HG03442 (cell line): ENCODE data around the gene LRCH1.

Experiments
- ATAC-seq: cut with Tn5 transposase; IDR thresholded peaks from one replicate; pipeline ENCODE4 v1.9.1; 2021; ENCODE audit warnings: mild to moderate bottlenecking, moderate library complexity; ENCODE audit not compliant: unreplicated experiment

The LRCH1 gene

GRCh38 chr13:46659413-46660065 lies 106.6 kb downstream of the LRCH1 start:
- ATAC-seq, result no peak

GRCh38 chr13:46660416-46660815 lies 107.4 kb downstream of the LRCH1 start:
- no peak for ATAC-seq

- ATAC-seq, result no peak
These were observed 107.9 kb downstream of the LRCH1 start for GRCh38 chr13:46660857-46661256.

- ATAC-seq, result no peak
These were observed 109.7 kb downstream of the LRCH1 start for GRCh38 chr13:46662690-46663089.

GRCh38 chr13:46663206-46664037 lies 110.5 kb downstream of the LRCH1 start:
- no peak for ATAC-seq

- ATAC-seq, result no peak
These were observed 111.2 kb downstream of the LRCH1 start for GRCh38 chr13:46664195-46664594.

GRCh38 chr13:46665248-46665632 lies 112.3 kb downstream of the LRCH1 start:
- ATAC-seq, result no peak

- ATAC-seq, result no peak
These were observed 112.9 kb downstream of the LRCH1 start for GRCh38 chr13:46665633-46666482.

GRCh38 chr13:46666727-46667456 lies 113.9 kb downstream of the LRCH1 start:
- no peak for ATAC-seq

- peak; percentile 49 for ATAC-seq
These were observed 114.8 kb downstream of the LRCH1 start for GRCh38 chr13:46667687-46668281.

GRCh38 chr13:46668302-46668720 lies 115.3 kb downstream of the LRCH1 start:
- ATAC-seq, result no peak

- no peak for ATAC-seq
These were observed 116.1 kb downstream of the LRCH1 start for GRCh38 chr13:46668931-46669525.

GRCh38 chr13:46672338-46673090 lies 119.5 kb downstream of the LRCH1 start:
- no peak for ATAC-seq

- no peak for ATAC-seq
These were observed 122.0 kb downstream of the LRCH1 start for GRCh38 chr13:46675016-46675415.

- no peak for ATAC-seq
These were observed 123.4 kb downstream of the LRCH1 start for GRCh38 chr13:46676378-46676725.

- peak; percentile 79 for ATAC-seq
These were observed 126.6 kb downstream of the LRCH1 start for GRCh38 chr13:46679369-46680120.

- no peak for ATAC-seq
These were observed 129.0 kb downstream of the LRCH1 start for GRCh38 chr13:46682015-46682414.

GRCh38 chr13:46682707-46683106 lies 129.7 kb downstream of the LRCH1 start:
- no peak for ATAC-seq
